ENCODE data around the gene SPATA2L.

DNA sequence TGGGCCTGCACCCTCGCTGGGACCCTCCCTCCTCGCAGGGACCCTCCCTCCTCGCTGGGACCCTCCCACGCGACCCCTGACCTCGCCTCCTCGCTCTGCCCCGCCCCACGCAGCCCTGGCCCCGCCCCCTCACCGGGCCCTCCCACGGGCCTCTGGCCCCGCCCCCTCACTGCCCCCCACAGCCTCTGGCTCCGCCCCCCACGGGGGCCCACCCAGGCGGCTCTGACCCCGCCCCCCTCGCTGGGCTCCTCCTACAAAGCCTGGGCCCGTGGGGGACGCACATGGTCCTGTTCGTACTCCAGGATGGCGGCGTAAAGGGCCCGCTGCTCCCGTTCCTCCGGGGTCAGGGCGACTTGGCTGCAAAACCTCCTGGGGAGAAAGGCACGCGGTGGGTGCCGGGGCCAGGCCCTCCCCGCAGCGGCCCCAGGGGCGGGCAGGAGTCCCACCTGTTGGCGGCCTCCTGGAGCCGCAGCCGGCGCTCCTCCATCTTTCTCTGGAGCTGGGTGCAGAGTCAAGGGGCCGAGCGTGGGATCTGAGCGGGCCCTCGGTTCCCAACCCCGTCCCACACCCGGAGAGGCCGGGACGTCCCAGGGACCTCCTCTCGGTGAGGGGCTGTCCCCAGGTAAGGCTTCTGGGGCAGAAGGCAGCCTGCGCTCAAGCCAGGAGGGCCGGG lies 10.2 kb upstream of the SPATA2L start:
- TF ChIP-seq, protein P1, sequence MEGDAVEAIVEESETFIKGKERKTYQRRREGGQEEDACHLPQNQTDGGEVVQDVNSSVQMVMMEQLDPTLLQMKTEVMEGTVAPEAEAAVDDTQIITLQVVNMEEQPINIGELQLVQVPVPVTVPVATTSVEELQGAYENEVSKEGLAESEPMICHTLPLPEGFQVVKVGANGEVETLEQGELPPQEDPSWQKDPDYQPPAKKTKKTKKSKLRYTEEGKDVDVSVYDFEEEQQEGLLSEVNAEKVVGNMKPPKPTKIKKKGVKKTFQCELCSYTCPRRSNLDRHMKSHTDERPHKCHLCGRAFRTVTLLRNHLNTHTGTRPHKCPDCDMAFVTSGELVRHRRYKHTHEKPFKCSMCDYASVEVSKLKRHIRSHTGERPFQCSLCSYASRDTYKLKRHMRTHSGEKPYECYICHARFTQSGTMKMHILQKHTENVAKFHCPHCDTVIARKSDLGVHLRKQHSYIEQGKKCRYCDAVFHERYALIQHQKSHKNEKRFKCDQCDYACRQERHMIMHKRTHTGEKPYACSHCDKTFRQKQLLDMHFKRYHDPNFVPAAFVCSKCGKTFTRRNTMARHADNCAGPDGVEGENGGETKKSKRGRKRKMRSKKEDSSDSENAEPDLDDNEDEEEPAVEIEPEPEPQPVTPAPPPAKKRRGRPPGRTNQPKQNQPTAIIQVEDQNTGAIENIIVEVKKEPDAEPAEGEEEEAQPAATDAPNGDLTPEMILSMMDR (IDR thresholded peaks at IDR 0.05): no peak
- TF ChIP-seq POLR2A (IDR thresholded peaks at IDR 0.05) (no peak), POLR2AphosphoS5 (IDR thresholded peaks at IDR 0.05; ENCODE audit: insufficient read depth in 1 of 2, low read depth in 1 of 2) (no peak)

Data from vagina (tissue), 2 donors.